Mesendoderm (in vitro differentiated cells): ENCODE measurements around the gene PRAMEF13.
"Not testable (repeated sequence)": the region's sequence is repeated elsewhere in the genome, so short reads cannot be mapped to it uniquely, and the experiment has no call there.

ENCODE experiments used
- DNase-seq: peaks from one replicate; pipeline ENCODE4 v3.0.0; 2013
- H2AK5ac ChIP-seq: 2 replicates; pipeline ENCODE4 v1.6.1; 2013; ENCODE audit warnings: low read length, inconsistent platforms
- H2BK120ac ChIP-seq: 2 replicates; pipeline ENCODE4 v1.6.1; 2013; ENCODE audit warnings: low read depth, mild to moderate bottlenecking, low read length, moderate library complexity, mixed read lengths
- H2BK15ac ChIP-seq: replicated peaks from 2 replicates; pipeline ENCODE4 v1.6.1; 2013; ENCODE audit warnings: low read depth, mild to moderate bottlenecking, moderate library complexity
- H2BK5ac ChIP-seq: 2 replicates; pipeline ENCODE4 v1.6.1; 2013; ENCODE audit warnings: low read length, inconsistent platforms
- H3K18ac ChIP-seq: 2 replicates; pipeline ENCODE4 v1.6.1; 2013; ENCODE audit warnings: mild to moderate bottlenecking, low read length, mixed read lengths
- H3K23ac ChIP-seq: one replicate; pipeline ENCODE4 v1.6.1; 2013; ENCODE audit warnings: low read length
- H3K27ac ChIP-seq: 2 replicates; pipeline ENCODE4 v1.5.1; 2013; ENCODE audit warnings: low read depth, mild to moderate bottlenecking, inconsistent platforms, low read length, moderate library complexity
- H3K27me3 ChIP-seq: 2 replicates; pipeline ENCODE4 v1.6.1; 2013; ENCODE audit warnings: low read length, control low read depth, mild to moderate bottlenecking, inconsistent platforms; ENCODE audit not compliant: insufficient read depth, poor library complexity
- H3K36me3 ChIP-seq: 2 replicates; pipeline ENCODE4 v1.6.1; 2013; ENCODE audit warnings: low read length, inconsistent platforms; ENCODE audit not compliant: control insufficient read depth, insufficient read depth
- H3K4ac ChIP-seq: one replicate; pipeline ENCODE4 v1.6.1; 2013; ENCODE audit warnings: low read depth, mild to moderate bottlenecking, low read length, moderate library complexity
- H3K4me1 ChIP-seq: 2 replicates; pipeline ENCODE4 v1.6.1; 2013; ENCODE audit warnings: low read depth, low read length, inconsistent platforms; ENCODE audit not compliant: control insufficient read depth
- H3K4me2 ChIP-seq: 2 replicates; pipeline ENCODE4 v1.6.1; 2013; ENCODE audit warnings: low read length
- H3K4me3 ChIP-seq: 2 replicates; pipeline ENCODE4 v1.5.1; 2013; ENCODE audit warnings: mild to moderate bottlenecking, low read length
- H3K56ac ChIP-seq: one replicate; pipeline ENCODE4 v1.6.1; 2013; ENCODE audit warnings: low read length
- H3K79me1 ChIP-seq: 2 replicates; pipeline ENCODE4 v1.6.1; 2013; ENCODE audit warnings: low read length, inconsistent platforms
- H3K79me2 ChIP-seq: 2 replicates; pipeline ENCODE4 v1.6.1; 2013; ENCODE audit warnings: mild to moderate bottlenecking, low read length; ENCODE audit not compliant: control insufficient read depth, insufficient read depth
- H3K9ac ChIP-seq: 2 replicates; pipeline ENCODE4 v1.6.1; 2013; ENCODE audit warnings: low read length, inconsistent platforms
- H4K5ac ChIP-seq: one replicate; pipeline ENCODE4 v1.6.1; 2013; ENCODE audit warnings: low read length
- H4K8ac ChIP-seq: one replicate; pipeline ENCODE4 v1.6.1; 2013; ENCODE audit warnings: low read depth, mild to moderate bottlenecking, control low read depth, low read length, moderate library complexity
- WGBS: extraction: QIAGEN DNeasy Blood & Tissue Kit; methylation state at CpG from one replicate; pipeline ENCODE4 v1.1.7; 2013; ENCODE audit warnings: low lambda C conversion rate, missing lambda C conversion rate; ENCODE audit not compliant: insufficient coverage; ENCODE audit errors: extremely low coverage; 5-methylcytosine and 5-hydroxymethylcytosine counted together

Gene PRAMEF13

GRCh38 chr1:13239633-13240032, 38.4 kb upstream of the PRAMEF13 start:
- H4K5ac ChIP-seq, H3K79me2 ChIP-seq, H3K18ac ChIP-seq, H4K8ac ChIP-seq, H2BK120ac ChIP-seq, H3K56ac ChIP-seq, DNase-seq, H3K27ac ChIP-seq, H3K36me3 ChIP-seq, H3K4ac ChIP-seq, H3K23ac ChIP-seq, H3K27me3 ChIP-seq, H3K4me1 ChIP-seq, H2BK15ac ChIP-seq, H2BK5ac ChIP-seq, H3K79me1 ChIP-seq, H3K4me2 ChIP-seq, H3K9ac ChIP-seq, H2AK5ac ChIP-seq, H3K4me3 ChIP-seq: not testable (repeated sequence)
- no CpG with 5 or more reads among the region's 4 CpGs for WGBS

GRCh38 chr1:13237572-13237971, 36.4 kb upstream of the PRAMEF13 start:
- H3K79me1 ChIP-seq, H3K4ac ChIP-seq, H3K27me3 ChIP-seq, H2BK120ac ChIP-seq, DNase-seq, H4K5ac ChIP-seq, H3K4me3 ChIP-seq, H3K27ac ChIP-seq, H3K18ac ChIP-seq, H3K4me1 ChIP-seq, H3K4me2 ChIP-seq, H3K79me2 ChIP-seq, H2BK15ac ChIP-seq, H2AK5ac ChIP-seq, H2BK5ac ChIP-seq, H4K8ac ChIP-seq, H3K56ac ChIP-seq, H3K36me3 ChIP-seq, H3K23ac ChIP-seq, H3K9ac ChIP-seq: not testable (repeated sequence)
- WGBS = no CpG with 5 or more reads among the region's 4 CpGs

- not testable (repeated sequence) for H3K9ac ChIP-seq, H3K4ac ChIP-seq, H3K4me2 ChIP-seq, H2BK120ac ChIP-seq, H3K18ac ChIP-seq, H3K27me3 ChIP-seq, H3K56ac ChIP-seq, H3K79me2 ChIP-seq, H3K23ac ChIP-seq, H2BK15ac ChIP-seq, H2BK5ac ChIP-seq, H3K79me1 ChIP-seq, H4K5ac ChIP-seq, H3K27ac ChIP-seq, H3K36me3 ChIP-seq, H2AK5ac ChIP-seq, H3K4me1 ChIP-seq, H3K4me3 ChIP-seq, DNase-seq, H4K8ac ChIP-seq
- no CpG with 5 or more reads among the region's 1 CpG for WGBS
Measured at GRCh38 chr1:13234057-13234456, 32.8 kb upstream of the PRAMEF13 start.

GRCh38 chr1:13232056-13232455, 30.8 kb upstream of the PRAMEF13 start:
- H3K4me2 ChIP-seq, H3K4ac ChIP-seq, H3K27me3 ChIP-seq, H3K4me1 ChIP-seq, H3K79me1 ChIP-seq, H4K5ac ChIP-seq, H2AK5ac ChIP-seq, H2BK15ac ChIP-seq, H3K23ac ChIP-seq, H3K56ac ChIP-seq, H4K8ac ChIP-seq, H3K18ac ChIP-seq, H3K79me2 ChIP-seq, H3K4me3 ChIP-seq, H2BK120ac ChIP-seq, H2BK5ac ChIP-seq, H3K27ac ChIP-seq, H3K9ac ChIP-seq, DNase-seq, H3K36me3 ChIP-seq: not testable (repeated sequence)
- WGBS = no CpG with 5 or more reads among the region's 2 CpGs

GRCh38 chr1:13231061-13231750, 30.0 kb upstream of the PRAMEF13 start:
- H3K4me1 ChIP-seq, H3K4ac ChIP-seq, H4K5ac ChIP-seq, H3K18ac ChIP-seq, H4K8ac ChIP-seq, H3K56ac ChIP-seq, H2AK5ac ChIP-seq, H3K27me3 ChIP-seq, H3K27ac ChIP-seq, DNase-seq, H3K4me3 ChIP-seq, H3K36me3 ChIP-seq, H2BK15ac ChIP-seq, H3K79me2 ChIP-seq, H2BK120ac ChIP-seq, H3K79me1 ChIP-seq, H3K9ac ChIP-seq, H3K4me2 ChIP-seq, H3K23ac ChIP-seq, H2BK5ac ChIP-seq: not testable (repeated sequence)
- WGBS = no CpG with 5 or more reads among the region's 7 CpGs

DNA sequence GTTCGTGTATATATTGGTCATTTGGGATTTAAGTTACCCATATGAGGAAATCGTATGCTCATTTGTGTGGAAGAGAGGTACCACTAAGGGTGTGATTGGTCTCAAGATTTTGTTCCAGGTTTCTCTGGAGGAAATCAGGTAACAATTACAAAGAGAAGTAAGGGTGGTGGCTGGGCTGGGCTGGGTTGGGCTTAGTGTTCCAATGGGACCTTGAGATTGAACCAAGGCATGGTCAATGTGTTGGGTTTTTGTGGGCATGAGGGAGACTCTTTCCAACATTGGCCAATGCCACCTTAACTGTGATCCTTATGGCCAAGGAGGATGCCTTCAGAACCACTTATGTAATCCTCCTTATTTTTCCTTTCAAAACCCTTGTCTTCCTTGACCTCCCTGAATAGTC, 29.4 kb upstream of the PRAMEF13 start:
- H4K8ac ChIP-seq, H3K4me1 ChIP-seq, H2BK15ac ChIP-seq, H2AK5ac ChIP-seq, H3K36me3 ChIP-seq, H3K27me3 ChIP-seq, H3K79me1 ChIP-seq, H4K5ac ChIP-seq, H3K23ac ChIP-seq, H3K79me2 ChIP-seq, H3K27ac ChIP-seq, H2BK120ac ChIP-seq, H3K4ac ChIP-seq, H2BK5ac ChIP-seq, H3K9ac ChIP-seq, H3K18ac ChIP-seq, H3K4me2 ChIP-seq, H3K56ac ChIP-seq, DNase-seq: not testable (repeated sequence)
- H3K4me3 ChIP-seq = peak overlapping the region; percentile 12
- WGBS = no CpG with 5 or more reads among the region's 2 CpGs
